ENCODE results near the gene DPYSL4. TPM values are rescaled to one million over a fixed set of nuclear protein-coding genes. Genes with fewer than 3 reads are reported as not detected.

The DPYSL4 gene
- total RNA-seq, 2 donors from 2014 or later, result 3.4 to 4.1 TPM

GRCh38 chr10:132240156-132240555 is 53.4 kb downstream of the DPYSL4 start:
- no peaks in the 10 kb centered on the region for H3K27me3 ChIP-seq
- no peak for DNase-seq (ENCODE audit: low spot score)
- H3K4me3 ChIP-seq, result no peak overlapping the region
- no peaks in the 10 kb centered on the region for H3K4me1 ChIP-seq
- TF ChIP-seq, protein P1, sequence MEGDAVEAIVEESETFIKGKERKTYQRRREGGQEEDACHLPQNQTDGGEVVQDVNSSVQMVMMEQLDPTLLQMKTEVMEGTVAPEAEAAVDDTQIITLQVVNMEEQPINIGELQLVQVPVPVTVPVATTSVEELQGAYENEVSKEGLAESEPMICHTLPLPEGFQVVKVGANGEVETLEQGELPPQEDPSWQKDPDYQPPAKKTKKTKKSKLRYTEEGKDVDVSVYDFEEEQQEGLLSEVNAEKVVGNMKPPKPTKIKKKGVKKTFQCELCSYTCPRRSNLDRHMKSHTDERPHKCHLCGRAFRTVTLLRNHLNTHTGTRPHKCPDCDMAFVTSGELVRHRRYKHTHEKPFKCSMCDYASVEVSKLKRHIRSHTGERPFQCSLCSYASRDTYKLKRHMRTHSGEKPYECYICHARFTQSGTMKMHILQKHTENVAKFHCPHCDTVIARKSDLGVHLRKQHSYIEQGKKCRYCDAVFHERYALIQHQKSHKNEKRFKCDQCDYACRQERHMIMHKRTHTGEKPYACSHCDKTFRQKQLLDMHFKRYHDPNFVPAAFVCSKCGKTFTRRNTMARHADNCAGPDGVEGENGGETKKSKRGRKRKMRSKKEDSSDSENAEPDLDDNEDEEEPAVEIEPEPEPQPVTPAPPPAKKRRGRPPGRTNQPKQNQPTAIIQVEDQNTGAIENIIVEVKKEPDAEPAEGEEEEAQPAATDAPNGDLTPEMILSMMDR (IDR thresholded peaks at IDR 0.05), result no peak
- no peak overlapping the region for H3K27ac ChIP-seq
- H3K36me3 ChIP-seq, result no peaks in the 10 kb centered on the region
- H3K9me3 ChIP-seq, result no peaks in the 10 kb centered on the region

DNA sequence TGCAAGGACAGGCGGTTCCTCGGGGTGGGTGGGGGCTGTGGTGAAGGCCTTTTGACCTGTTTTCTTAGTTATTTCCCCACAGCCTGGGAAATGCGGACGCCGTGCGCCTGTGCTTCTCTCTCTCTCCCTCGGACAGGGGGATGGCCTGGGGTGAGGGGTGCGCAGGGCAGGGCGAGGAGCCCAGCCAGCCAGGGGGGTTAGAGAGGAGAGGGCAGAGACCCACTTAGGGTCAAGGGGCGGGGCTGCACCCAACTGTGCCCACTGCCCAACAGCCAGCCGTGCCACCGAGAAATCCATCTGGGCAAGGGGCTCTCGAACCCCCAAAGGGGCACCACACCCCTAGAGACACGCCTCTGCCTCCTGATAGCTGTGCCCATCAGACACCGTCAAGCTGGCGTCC is 53.8 kb downstream of the DPYSL4 start:
- no peaks in the 10 kb centered on the region for H3K4me1 ChIP-seq
- no peak overlapping the region for H3K4me3 ChIP-seq
- H3K27me3 ChIP-seq, result no peaks in the 10 kb centered on the region
- H3K9me3 ChIP-seq, result no peaks in the 10 kb centered on the region
- no peak for DNase-seq (ENCODE audit: low spot score)
- H3K36me3 ChIP-seq, result no peaks in the 10 kb centered on the region
- TF ChIP-seq, protein P1 (IDR thresholded peaks at IDR 0.05), result no peak
- no peak overlapping the region for H3K27ac ChIP-seq

DNA sequence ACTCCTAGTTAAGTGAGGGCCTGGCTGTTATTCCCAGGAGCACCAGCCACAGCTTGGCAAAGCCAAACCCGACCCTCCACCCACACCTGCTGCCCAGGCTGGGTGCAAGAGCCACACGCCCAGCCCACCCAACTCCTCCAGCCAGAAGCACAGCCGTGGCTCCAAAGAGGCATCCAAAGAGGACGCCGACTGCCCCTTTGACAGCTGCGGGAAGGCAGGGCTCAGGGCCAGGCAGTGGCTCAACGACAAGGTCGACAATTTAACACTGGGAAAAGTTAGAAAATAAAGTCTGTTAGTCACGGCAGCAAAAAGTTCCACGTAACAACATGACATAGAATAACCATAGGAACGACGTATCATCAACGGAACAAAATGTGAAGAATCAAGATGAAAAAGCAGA is 54.3 kb downstream of the DPYSL4 start:
- H3K27ac ChIP-seq, result no peak overlapping the region
- no peak overlapping the region for H3K4me3 ChIP-seq
- TF ChIP-seq, protein P1 (IDR thresholded peaks at IDR 0.05), result no peak
- DNase-seq (ENCODE audit: low spot score), result no peak
- H3K27me3 ChIP-seq, result no peaks in the 10 kb centered on the region
- no peaks in the 10 kb centered on the region for H3K4me1 ChIP-seq
- H3K36me3 ChIP-seq, result no peaks in the 10 kb centered on the region
- no peaks in the 10 kb centered on the region for H3K9me3 ChIP-seq

DNA sequence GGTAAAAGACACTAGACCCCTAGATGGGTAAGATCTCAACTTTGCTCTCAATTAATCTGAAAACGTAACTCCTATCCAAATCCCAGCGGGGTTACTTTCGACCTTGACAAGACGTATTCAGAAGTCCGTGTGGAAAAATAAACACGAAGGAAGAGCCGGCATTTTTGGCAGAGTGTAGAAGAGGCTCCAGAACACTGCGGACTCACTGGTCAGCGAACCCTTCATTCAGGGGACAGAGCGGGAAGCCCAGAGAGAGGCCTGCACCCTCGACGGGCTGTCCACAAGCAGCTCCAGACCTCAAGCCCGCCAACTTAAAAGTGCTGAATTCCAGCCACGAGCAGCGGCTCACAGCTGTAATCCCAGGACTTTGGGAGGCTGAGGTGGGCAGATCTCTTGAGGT is 54.7 kb downstream of the DPYSL4 start:
- TF ChIP-seq, protein P1 (IDR thresholded peaks at IDR 0.05), result no peak

GRCh38 chr10:132242103-132242840 is 55.5 kb downstream of the DPYSL4 start:
- H3K9me3 ChIP-seq, result no peaks in the 10 kb centered on the region
- TF ChIP-seq, protein P1 (IDR thresholded peaks at IDR 0.05), result no peak
- DNase-seq (ENCODE audit: low spot score), result no peak
- H3K4me3 ChIP-seq, result no peak overlapping the region
- no peak overlapping the region for H3K27ac ChIP-seq
- no peaks in the 10 kb centered on the region for H3K27me3 ChIP-seq
- H3K36me3 ChIP-seq, result no peaks in the 10 kb centered on the region
- H3K4me1 ChIP-seq, result no peaks in the 10 kb centered on the region

More for the DNA sequence above, 54.7 kb downstream of the DPYSL4 start:
- H3K9me3 ChIP-seq, result no peaks in the 10 kb centered on the region
- H3K4me3 ChIP-seq, result no peak overlapping the region
- DNase-seq (ENCODE audit: low spot score), result no peak
- H3K27ac ChIP-seq, result no peak overlapping the region
- no peaks in the 10 kb centered on the region for H3K36me3 ChIP-seq
- H3K27me3 ChIP-seq, result no peaks in the 10 kb centered on the region
- H3K4me1 ChIP-seq, result no peaks in the 10 kb centered on the region

- no peaks in the 10 kb centered on the region for H3K9me3 ChIP-seq
- H3K4me1 ChIP-seq, result no peaks in the 10 kb centered on the region
- TF ChIP-seq, protein P1 (IDR thresholded peaks at IDR 0.05), result no peak
- no peak overlapping the region for H3K27ac ChIP-seq
- no peak for DNase-seq (ENCODE audit: low spot score)
- no peaks in the 10 kb centered on the region for H3K36me3 ChIP-seq
- no peaks in the 10 kb centered on the region for H3K27me3 ChIP-seq
- no peak overlapping the region for H3K4me3 ChIP-seq
Observed at GRCh38 chr10:132243141-132243540, 56.4 kb downstream of the DPYSL4 start.
